Adrenal gland (tissue), 12 donors: ENCODE results near the gene IL13RA1. TPM values are rescaled to one million over a fixed set of nuclear protein-coding genes. Genes with fewer than 3 reads are reported as not detected.

Source experiments
- DNase-seq, 7 donors: peaks; one replicate each; pipeline ENCODE4 v3.0.0-alpha.2; 2019 to 2020
- H3K27ac ChIP-seq, 5 donors: fragments of 200-600 bp; sonication (generic) in 4 of 5; 1 replicate in 3 of 5; 2 replicates in 2 of 5; pipeline versions ENCODE4 v1.5.1 to v1.8.0; 2016 to 2020; ENCODE audit warnings: mild to moderate bottlenecking in 1 of 5
- H3K27me3 ChIP-seq: fragments of 200-600 bp; 2 replicates; pipeline ENCODE4 v1.8.0; 2021
- H3K36me3 ChIP-seq, 2 donors: fragments of 200-600 bp; replicated peaks in 1 of 2; 1 replicate in 1 of 2; 2 replicates in 1 of 2; pipeline versions ENCODE4 v1.5.1 to v1.8.0; 2018 to 2022
- H3K4me1 ChIP-seq, 2 donors: fragments of 200-600 bp; replicated peaks in 1 of 2; 1 replicate in 1 of 2; 2 replicates in 1 of 2; pipeline versions ENCODE4 v1.5.1 to v1.8.0; 2018 to 2021
- H3K4me3 ChIP-seq, 4 donors: fragments of 200-600 bp; sonication (generic) in 3 of 4; one replicate each; pipeline ENCODE4 v1.5.1; 2016 to 2018
- H3K9me3 ChIP-seq, 3 donors: fragments of 200-600 bp; sonication (generic) in 1 of 3; replicated peaks in 1 of 3; 1 replicate in 2 of 3; 2 replicates in 1 of 3; pipeline versions ENCODE4 v1.5.1 to v1.8.0; 2016 to 2021
- CTCF ChIP-seq, 6 experiments: fragments of 450-650 bp in 4 of 6; fragments of 200-600 bp in 2 of 6; sonication (generic) in 1 of 6; IDR thresholded peaks; 1 replicate in 5 of 6; 2 replicates in 1 of 6; pipeline versions ENCODE4 v1.5.1 to v1.8.0; 2016 to 2021; ENCODE audit warnings: antibody characterized with exemption in 6 of 6, mild to moderate bottlenecking in 2 of 6, moderate library complexity in 1 of 6
- POLR2A ChIP-seq, 2 donors: fragments of 450-650 bp; IDR thresholded peaks; one replicate each; pipeline ENCODE4 v1.6.1; 2017; ENCODE audit warnings: antibody characterized with exemption in 2 of 2, mild to moderate bottlenecking in 2 of 2, moderate library complexity in 1 of 2
- WGBS, 4 donors: extraction: QIAGEN DNeasy Blood & Tissue Kit in 2 of 4; methylation state at CpG; one replicate each; pipeline versions ENCODE4 v1.1.5 to v1.1.7; 2013 to 2017; 5-methylcytosine and 5-hydroxymethylcytosine counted together
- intact Hi-C, 2 donors: fragments of 100-400 bp; cut with DNase I; formaldehyde crosslinking; loops; one replicate each; pipeline versions ENCODE4 v1.14.1 to v1.15.0; 2022 to 2023
- polyA plus RNA-seq, 3 donors: library from polyadenylated mRNA; stranded (reverse); fragments of 200-250 nt in 2 of 3; fragments of 350-450 nt in 1 of 3; fragmentation: Illumina TruSeq in 1 of 3; extraction: RNeasy Lipid Tissue Mini Kit (QIAGEN cat#74804) in 1 of 3; gene quantifications; one replicate each; pipeline ENCODE4 v1.2.3, GENCODE V29; 2013 to 2014
- total RNA-seq, 9 donors: library from RNA; depleted of rRNA in 4 of 9; stranded (reverse); fragments of >200 nt in 4 of 9; fragments of 120-200 nt in 1 of 9; fragmentation: NEBNext Ultra II Directional in 1 of 9; extraction: Animal tissue kit (Norgen Biotek cat#: 25700) in 1 of 9; gene quantifications; one replicate each; pipeline versions ENCODE4 v1.1.0 to v1.2.4, GENCODE V29; 2013 to 2023
- donor health status: healthy with polysubstance abuse.
- donor health status: Bipolar disorder and iron deficiency.
- donor health status: DM: yes; HTN: yes; CAD: no.
- donor health status: DM: no; HTN: no; CAD: no.
- donor health status: DM: no; HTN: no; CAD: no.
- donor health status: DM: yes; HTN: yes; CAD: no.

IL13RA1 gene
- total and polyA plus RNA-seq, 12 donors: 19.0 to 93.6 (median 51.0) TPM

- no peak for TF ChIP-seq CTCF (IDR thresholded peaks at IDR 0.05)
- TF ChIP-seq POLR2A (IDR thresholded peaks at IDR 0.05): no peak
- Histone ChIP-seq H3K4me1 (no peaks in the 10 kb centered on the region), H3K27me3 (peaks cover 1% of the 10 kb centered on the region), H3K36me3 (no peaks in the 10 kb centered on the region), H3K27ac (no peak overlapping the region), H3K4me3 (no peak overlapping the region), H3K9me3 (no peaks in the 10 kb centered on the region)
- 74 to 80% (median 76%) methylated on average over 3 of the region's 3 CpGs for WGBS, 4 donors
- no peak for DNase-seq
- intact Hi-C loops: no loop called here
These were observed 42.0 kb upstream of the IL13RA1 start for GRCh38 chrX:118685393-118685792.

GRCh38 chrX:118688935-118689334 is 38.5 kb upstream of the IL13RA1 start:
- Histone ChIP-seq H3K27me3 (peaks cover 8% of the 10 kb centered on the region), H3K27ac (no peak overlapping the region), H3K4me1 (no peaks in the 10 kb centered on the region), H3K4me3 (no peak overlapping the region), H3K9me3 (no peaks in the 10 kb centered on the region), H3K36me3 (no peaks in the 10 kb centered on the region)
- intact Hi-C loops: no loop called here
- no peak for DNase-seq
- TF ChIP-seq POLR2A (IDR thresholded peaks at IDR 0.05) (no peak), CTCF (IDR thresholded peaks at IDR 0.05) (no peak)
- WGBS, 4 donors: 73 to 86% (median 78%) methylated on average over 3 of the region's 3 CpGs

GRCh38 chrX:118693843-118694242 is 33.6 kb upstream of the IL13RA1 start:
- no peak for DNase-seq
- TF ChIP-seq CTCF (IDR thresholded peaks at IDR 0.05) (no peak), POLR2A (IDR thresholded peaks at IDR 0.05) (no peak)
- peak overlapping the region in 1 of 5 donors; percentile 31 for H3K27ac ChIP-seq
- H3K4me1 ChIP-seq: no peaks in the 10 kb centered on the region
- H3K9me3 ChIP-seq: no peaks in the 10 kb centered on the region
- H3K36me3 ChIP-seq: no peaks in the 10 kb centered on the region
- 24 to 50% (median 37%) methylated on average over 2 of the region's 2 CpGs for WGBS, 4 donors
- intact Hi-C loops: no loop called here
- H3K27me3 ChIP-seq: peaks cover 8% of the 10 kb centered on the region
- H3K4me3 ChIP-seq: no peak overlapping the region

GRCh38 chrX:118694638-118695037 is 32.8 kb upstream of the IL13RA1 start:
- Histone ChIP-seq H3K4me3 (no peak overlapping the region), H3K4me1 (no peaks in the 10 kb centered on the region), H3K36me3 (no peaks in the 10 kb centered on the region), H3K27ac (peak overlapping the region in 1 of 5 donors; percentile 31), H3K9me3 (no peaks in the 10 kb centered on the region), H3K27me3 (peaks cover 8% of the 10 kb centered on the region)
- intact Hi-C loops: no loop called here
- TF ChIP-seq CTCF (IDR thresholded peaks at IDR 0.05) (no peak), POLR2A (IDR thresholded peaks at IDR 0.05) (no peak)
- no peak for DNase-seq
- WGBS, 4 donors: 67 to 80% (median 71%) methylated on average over 6 of the region's 6 CpGs
